Right cardiac atrium (tissue), 5 donors: ENCODE data around the gene RARA. TPM values are rescaled to one million over a fixed set of nuclear protein-coding genes. Genes with fewer than 3 reads are reported as not detected.
A peak's percentile ranks its signal among the peaks of the same experiment; 100 is the strongest.

Experiments used
- ATAC-seq, 2 donors: fragments of 200-7000 bp; cut with Tn5 transposase; one replicate each; pipeline versions ENCODE4 v1.8.0 to v1.9.1; 2020; ENCODE audit warnings: moderate library complexity in 2 of 2, mild to moderate bottlenecking in 1 of 2
- DNase-seq, 3 donors: peaks; one replicate each; pipeline ENCODE4 v3.0.0-alpha.2; 2020
- H3K27ac ChIP-seq: one replicate; pipeline ENCODE4 v1.5.1; 2013; ENCODE audit warnings: mild to moderate bottlenecking, low read length, control low read depth, moderate library complexity
- H3K27me3 ChIP-seq: one replicate; pipeline ENCODE4 v1.6.1; 2013; ENCODE audit not compliant: control insufficient read depth, insufficient read depth
- H3K4me1 ChIP-seq: one replicate; pipeline ENCODE4 v1.6.1; 2013; ENCODE audit warnings: low read length; ENCODE audit not compliant: control insufficient read depth, insufficient read depth
- H3K4me3 ChIP-seq: one replicate; pipeline ENCODE4 v1.5.1; 2013; ENCODE audit warnings: low read length, control low read depth
- H3K9me3 ChIP-seq: one replicate; pipeline ENCODE4 v1.6.1; 2013; ENCODE audit warnings: low read length; ENCODE audit not compliant: control insufficient read depth
- WGBS: extraction: QIAGEN DNeasy Blood & Tissue Kit; methylation state at CpG from one replicate; pipeline ENCODE4 v1.1.7; 2013; 5-methylcytosine and 5-hydroxymethylcytosine counted together
- intact Hi-C, 4 donors: fragments of 100-400 bp; cut with DNase I; formaldehyde crosslinking; loops; one replicate each; pipeline versions ENCODE4 v1.11.0 to v1.14.0; 2022 to 2023
- polyA plus RNA-seq: library from polyadenylated mRNA; stranded (reverse); fragments of 200-250 nt; gene quantifications from one replicate; pipeline ENCODE4 v1.2.3, GENCODE V29; 2013
- total RNA-seq, 4 donors: library from RNA; stranded (reverse); fragmentation: NEBNext Ultra II Directional; extraction: Animal tissue kit (Norgen Biotek cat#: 25700); gene quantifications; one replicate each; pipeline ENCODE4 v1.2.1, GENCODE V29; 2021
- donor health status: healthy with polysubstance abuse.
- donor health status: DM: no; HTN: yes; CAD: no.
- donor health status: DM: no; HTN: no; CAD: no.
- donor health status: DM: no; HTN: yes; CAD: no; lungs with severe emphysema.
- donor health status: DM: yes; HTN: yes; CAD: no.

RARA gene
- total and polyA plus RNA-seq, 5 donors, result 26.2 to 39.0 (median 28.3) TPM

DNA sequence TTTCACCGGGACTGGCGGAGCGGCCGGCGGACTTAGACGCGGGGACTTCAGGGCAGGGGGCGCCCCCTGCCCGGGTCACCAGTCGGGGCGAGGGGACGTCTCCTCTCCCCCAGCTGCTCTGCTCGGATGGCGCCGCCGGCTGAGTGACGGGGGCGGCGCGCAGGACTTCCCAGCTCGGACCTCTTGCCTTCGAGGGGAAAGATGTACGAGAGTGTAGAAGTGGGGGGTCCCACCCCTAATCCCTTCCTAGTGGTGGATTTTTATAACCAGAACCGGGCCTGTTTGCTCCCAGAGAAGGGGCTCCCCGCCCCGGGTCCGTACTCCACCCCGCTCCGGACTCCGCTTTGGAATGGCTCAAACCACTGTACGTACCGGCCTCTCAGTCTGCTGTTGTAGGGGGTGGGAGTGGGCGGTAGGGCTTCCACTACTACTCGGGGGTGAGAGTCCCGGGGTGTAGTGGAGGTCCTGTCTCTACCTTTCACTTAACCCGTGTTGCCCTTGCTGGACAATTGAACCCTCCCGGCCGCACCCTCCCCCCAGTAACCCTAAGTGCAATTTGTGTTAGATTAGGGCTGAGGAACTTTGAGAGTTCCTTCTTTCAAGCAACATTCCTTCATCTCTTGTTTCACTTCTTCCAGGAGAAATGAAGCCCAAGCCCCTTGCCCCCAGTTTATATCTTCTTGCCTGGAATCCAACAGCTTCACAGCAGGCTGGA, 33.7 kb downstream of the RARA start:
- no peak for ATAC-seq
- 5% methylated on average over 38 of the region's 38 CpGs for WGBS
- intact Hi-C loops, result no loop called here
- no peaks in the 10 kb centered on the region for H3K9me3 ChIP-seq
- peaks cover 24% of the 10 kb centered on the region for H3K4me1 ChIP-seq
- DNase-seq, result peak in 1 of 3 donors; percentile 32
- no peaks in the 10 kb centered on the region for H3K27me3 ChIP-seq
- peak overlapping the region; percentile 89 for H3K4me3 ChIP-seq
- H3K27ac ChIP-seq, result peak overlapping the region; percentile 69

GRCh38 chr17:40343219-40344119, 34.5 kb downstream of the RARA start:
- Histone ChIP-seq H3K4me3 (peak overlapping the region; percentile 89), H3K27me3 (no peaks in the 10 kb centered on the region), H3K4me1 (peaks cover 26% of the 10 kb centered on the region), H3K9me3 (no peaks in the 10 kb centered on the region), H3K27ac (peak overlapping the region; percentile 69)
- DNase-seq (peak; percentile 63 to 82 (median 75)), ATAC-seq (no peak)
- 18% methylated on average over 15 of the region's 15 CpGs for WGBS
- intact Hi-C loops, result no loop called here

- Histone ChIP-seq H3K27me3 (no peaks in the 10 kb centered on the region), H3K9me3 (no peaks in the 10 kb centered on the region), H3K4me3 (peak overlapping the region; percentile 89), H3K4me1 (peaks cover 34% of the 10 kb centered on the region), H3K27ac (peak overlapping the region; percentile 69)
- WGBS, result 11% methylated on average over 7 of the region's 7 CpGs
- DNase-seq, result peak in 1 of 3 donors; percentile 55
- peak; percentile 3 to 8 for ATAC-seq
- intact Hi-C loops, result loop anchor here in 1 of 4 donors (5.0 kb wide), 1 partner anchor 32 kb away; no protein-coding TSS in a partner anchor
These were observed 35.6 kb downstream of the RARA start for GRCh38 chr17:40344421-40345160.

- DNase-seq, result peak; percentile 89 to 95 (median 95)
- H3K27me3 ChIP-seq, result no peaks in the 10 kb centered on the region
These were observed 36.4 kb downstream of the RARA start for GRCh38 chr17:40345161-40345993.

GRCh38 chr17:40345994-40346764, 37.2 kb downstream of the RARA start:
- peak overlapping the region; percentile 89 for H3K27ac ChIP-seq
- H3K4me1 ChIP-seq, result peaks cover 40% of the 10 kb centered on the region
- H3K9me3 ChIP-seq, result no peaks in the 10 kb centered on the region
- WGBS, result 27% methylated on average over 11 of the region's 11 CpGs
- peak overlapping the region; percentile 89 for H3K4me3 ChIP-seq
- DNase-seq (no peak), ATAC-seq (no peak)
- intact Hi-C loops, result loop anchor here in 1 of 4 donors (5.0 kb wide), 1 partner anchor 34 kb away; no protein-coding TSS in a partner anchor
- H3K27me3 ChIP-seq, result no peaks in the 10 kb centered on the region

More at GRCh38 chr17:40345161-40345993, 36.4 kb downstream of the RARA start:
- under 1% methylated on average over 44 of the region's 45 CpGs for WGBS
- peaks cover 40% of the 10 kb centered on the region for H3K4me1 ChIP-seq
- peak; percentile 38 to 46 for ATAC-seq
- peak overlapping the region; percentile 89 for H3K27ac ChIP-seq
- intact Hi-C loops, result loop anchor here in 1 of 4 donors (5.0 kb wide), 1 partner anchor 33 kb away; no protein-coding TSS in a partner anchor
- H3K4me3 ChIP-seq, result peak overlapping the region; percentile 89
- no peaks in the 10 kb centered on the region for H3K9me3 ChIP-seq

- Histone ChIP-seq H3K4me3 (no peak overlapping the region), H3K4me1 (peaks cover 41% of the 10 kb centered on the region), H3K27ac (peak overlapping the region; percentile 26), H3K9me3 (no peaks in the 10 kb centered on the region), H3K27me3 (no peaks in the 10 kb centered on the region)
- 24% methylated on average over 1 of the region's 1 CpG for WGBS
- ATAC-seq (no peak), DNase-seq (peak in 1 of 3 donors; percentile 56)
- intact Hi-C loops, result loop anchor here in 1 of 4 donors (5.0 kb wide), 1 partner anchor 34 kb away; no protein-coding TSS in a partner anchor
These were observed 37.8 kb downstream of the RARA start for GRCh38 chr17:40346765-40347158.

DNA sequence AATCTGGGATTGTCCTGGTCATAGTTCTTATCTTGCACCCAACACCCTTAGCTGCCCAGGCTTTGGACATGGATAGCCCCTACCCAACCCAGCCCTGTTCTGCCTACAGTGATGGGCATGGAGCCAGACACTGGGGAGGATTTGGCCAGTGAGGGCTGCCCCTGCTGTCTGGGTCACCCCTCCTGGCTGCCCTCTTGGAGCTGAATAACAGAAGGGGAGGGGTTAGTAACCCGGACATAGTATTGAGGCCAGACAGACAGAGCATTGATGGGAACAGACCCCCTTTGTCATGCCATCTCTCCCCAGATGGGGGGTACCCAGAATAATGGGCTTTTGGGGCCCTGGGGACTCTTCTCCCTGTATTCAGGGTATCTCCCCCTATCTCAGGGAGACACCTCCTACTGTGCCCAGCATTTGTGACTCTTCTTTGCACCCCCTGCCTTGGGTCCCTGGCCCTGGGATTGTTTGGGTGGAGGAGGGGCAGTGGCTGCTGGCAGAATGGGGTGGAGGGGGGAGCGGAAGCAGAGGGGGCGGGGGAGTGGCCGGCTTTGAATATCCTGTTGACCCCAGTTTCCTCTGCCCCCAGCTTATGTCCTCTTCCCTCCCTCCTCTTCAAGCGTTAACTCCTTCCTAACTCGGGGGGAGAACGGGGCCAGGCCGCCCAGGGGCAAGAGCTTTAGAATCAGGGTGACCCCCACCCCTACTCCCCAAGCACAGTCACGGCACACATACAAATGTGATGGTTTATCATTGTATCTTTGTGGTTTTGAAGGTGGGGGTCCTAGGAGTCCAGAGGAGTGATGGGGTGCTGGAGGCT, 38.5 kb downstream of the RARA start:
- DNase-seq (peak in 2 of 3 donors; percentile 76 to 82), ATAC-seq (no peak)
- H3K4me1 ChIP-seq, result peaks cover 41% of the 10 kb centered on the region
- H3K27me3 ChIP-seq, result no peaks in the 10 kb centered on the region
- H3K9me3 ChIP-seq, result no peaks in the 10 kb centered on the region
- intact Hi-C loops, result loop anchor here in 1 of 4 donors (5.0 kb wide), 1 partner anchor 35 kb away; no protein-coding TSS in a partner anchor
- peak overlapping the region; percentile 79 for H3K27ac ChIP-seq
- H3K4me3 ChIP-seq, result no peak overlapping the region
- whole genome bisulfite sequencing, result 13% methylated on average over 9 of the region's 9 CpGs

DNA sequence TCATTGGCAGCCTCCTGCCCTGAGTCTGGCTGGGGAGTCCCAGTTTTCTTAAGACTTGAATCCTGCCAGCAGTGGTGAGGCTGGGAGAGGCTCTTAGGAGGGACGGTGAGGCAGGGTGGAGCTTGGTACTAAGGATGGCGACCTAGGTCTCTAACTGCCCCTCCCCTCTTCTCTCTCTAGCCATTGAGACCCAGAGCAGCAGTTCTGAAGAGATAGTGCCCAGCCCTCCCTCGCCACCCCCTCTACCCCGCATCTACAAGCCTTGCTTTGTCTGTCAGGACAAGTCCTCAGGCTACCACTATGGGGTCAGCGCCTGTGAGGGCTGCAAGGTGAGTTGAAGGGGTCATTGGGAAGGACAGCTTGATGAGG, 39.1 kb downstream of the RARA start:
- WGBS, result 42% methylated on average over 5 of the region's 5 CpGs
- no peak for ATAC-seq

More for the DNA sequence above, 39.1 kb downstream of the RARA start:
- intact Hi-C loops, result loop anchor here in 1 of 4 donors (5.0 kb wide), 1 partner anchor 36 kb away; no protein-coding TSS in a partner anchor
- no peak overlapping the region for H3K4me3 ChIP-seq
- no peaks in the 10 kb centered on the region for H3K9me3 ChIP-seq
- no peaks in the 10 kb centered on the region for H3K27me3 ChIP-seq
- peak overlapping the region; percentile 79 for H3K27ac ChIP-seq
- H3K4me1 ChIP-seq, result peaks cover 41% of the 10 kb centered on the region
- no peak for DNase-seq
